BE2C (cell line): ENCODE measurements around the gene DYSF.

Experiments
- DNase-seq: peaks from one replicate; pipeline ENCODE4 v3.0.0-alpha.2; 2020
- H3K27me3 ChIP-seq: fragments of 250-450 bp; sonication (Bioruptor Pico); 2 replicates; pipeline ENCODE4 v1.5.1; 2020; ENCODE audit warnings: mild to moderate bottlenecking
- H3K36me3 ChIP-seq: fragments of 250-450 bp; sonication (Bioruptor Pico); 2 replicates; pipeline ENCODE4 v1.5.1; 2020; ENCODE audit warnings: mild to moderate bottlenecking
- H3K4me1 ChIP-seq: fragments of 250-450 bp; sonication (Bioruptor Pico); 2 replicates; pipeline ENCODE4 v1.5.1; 2020
- H3K4me3 ChIP-seq: 2 replicates; pipeline ENCODE4 v1.5.1; 2011; ENCODE audit warnings: low read depth, low read length
- H3K9me3 ChIP-seq: fragments of 250-450 bp; sonication (Bioruptor Pico); 2 replicates; pipeline ENCODE4 v1.5.1; 2020
- TF ChIP-seq, protein P1 (sequence below): IDR thresholded peaks from 2 replicates; pipeline ENCODE4 v1.5.1; 2012; ENCODE audit warnings: mild to moderate bottlenecking, low read depth, low read length

The DYSF gene

DNA sequence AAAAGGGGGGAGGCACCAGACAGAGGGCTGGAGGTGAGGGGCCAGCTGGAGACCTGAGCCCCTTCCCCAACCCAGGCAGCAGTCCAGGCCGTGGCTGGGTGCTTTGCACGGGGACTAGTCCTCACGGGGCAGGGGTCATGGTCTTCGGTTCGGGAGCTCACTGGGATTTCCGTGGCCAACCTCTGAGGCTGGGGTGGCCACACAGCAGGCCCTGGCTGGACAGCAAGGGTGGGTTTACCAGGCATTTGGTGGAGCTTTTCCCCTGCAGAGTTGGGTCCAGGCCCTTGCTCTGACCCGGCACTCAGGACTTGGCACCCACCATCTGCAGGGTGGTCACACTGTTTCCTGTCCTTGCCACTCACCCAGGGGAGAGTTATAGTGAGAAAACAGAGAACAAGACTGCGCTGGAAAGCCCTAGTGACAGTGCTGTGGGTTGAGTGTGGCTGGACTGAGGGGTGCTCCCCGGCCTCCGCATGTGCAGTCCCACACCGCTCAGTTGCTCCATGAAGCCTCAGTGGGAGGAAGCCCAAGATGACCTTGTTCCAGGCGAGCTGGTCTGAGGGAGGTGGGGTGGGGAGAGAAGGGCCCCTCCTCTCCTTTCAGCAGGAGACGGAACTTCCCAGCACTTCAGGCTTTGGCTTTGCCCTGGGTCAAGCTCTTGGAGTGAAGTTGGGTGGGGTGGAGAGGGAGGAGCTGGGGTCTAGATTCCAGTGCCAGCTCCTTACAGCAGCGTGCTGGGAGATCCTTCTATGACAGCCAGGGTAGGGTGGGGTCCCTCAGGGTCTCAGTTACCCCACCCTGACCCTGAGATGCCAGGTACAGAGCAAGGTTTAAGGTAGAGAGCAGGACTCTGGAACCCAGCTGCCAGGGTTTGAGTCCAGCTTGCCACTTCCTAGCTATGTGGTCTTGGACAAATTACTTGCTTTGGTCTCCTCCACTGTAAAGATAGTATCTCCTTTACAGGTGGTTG is 219.8 kb downstream of the DYSF start:
- DNase-seq = no peak
- H3K4me3 ChIP-seq = no peak overlapping the region
- TF ChIP-seq, protein P1, sequence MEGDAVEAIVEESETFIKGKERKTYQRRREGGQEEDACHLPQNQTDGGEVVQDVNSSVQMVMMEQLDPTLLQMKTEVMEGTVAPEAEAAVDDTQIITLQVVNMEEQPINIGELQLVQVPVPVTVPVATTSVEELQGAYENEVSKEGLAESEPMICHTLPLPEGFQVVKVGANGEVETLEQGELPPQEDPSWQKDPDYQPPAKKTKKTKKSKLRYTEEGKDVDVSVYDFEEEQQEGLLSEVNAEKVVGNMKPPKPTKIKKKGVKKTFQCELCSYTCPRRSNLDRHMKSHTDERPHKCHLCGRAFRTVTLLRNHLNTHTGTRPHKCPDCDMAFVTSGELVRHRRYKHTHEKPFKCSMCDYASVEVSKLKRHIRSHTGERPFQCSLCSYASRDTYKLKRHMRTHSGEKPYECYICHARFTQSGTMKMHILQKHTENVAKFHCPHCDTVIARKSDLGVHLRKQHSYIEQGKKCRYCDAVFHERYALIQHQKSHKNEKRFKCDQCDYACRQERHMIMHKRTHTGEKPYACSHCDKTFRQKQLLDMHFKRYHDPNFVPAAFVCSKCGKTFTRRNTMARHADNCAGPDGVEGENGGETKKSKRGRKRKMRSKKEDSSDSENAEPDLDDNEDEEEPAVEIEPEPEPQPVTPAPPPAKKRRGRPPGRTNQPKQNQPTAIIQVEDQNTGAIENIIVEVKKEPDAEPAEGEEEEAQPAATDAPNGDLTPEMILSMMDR = no peak
- no peaks in the 10 kb centered on the region for H3K9me3 ChIP-seq
- no peaks in the 10 kb centered on the region for H3K27me3 ChIP-seq
- no peaks in the 10 kb centered on the region for H3K36me3 ChIP-seq
- H3K4me1 ChIP-seq = no peaks in the 10 kb centered on the region

DNA sequence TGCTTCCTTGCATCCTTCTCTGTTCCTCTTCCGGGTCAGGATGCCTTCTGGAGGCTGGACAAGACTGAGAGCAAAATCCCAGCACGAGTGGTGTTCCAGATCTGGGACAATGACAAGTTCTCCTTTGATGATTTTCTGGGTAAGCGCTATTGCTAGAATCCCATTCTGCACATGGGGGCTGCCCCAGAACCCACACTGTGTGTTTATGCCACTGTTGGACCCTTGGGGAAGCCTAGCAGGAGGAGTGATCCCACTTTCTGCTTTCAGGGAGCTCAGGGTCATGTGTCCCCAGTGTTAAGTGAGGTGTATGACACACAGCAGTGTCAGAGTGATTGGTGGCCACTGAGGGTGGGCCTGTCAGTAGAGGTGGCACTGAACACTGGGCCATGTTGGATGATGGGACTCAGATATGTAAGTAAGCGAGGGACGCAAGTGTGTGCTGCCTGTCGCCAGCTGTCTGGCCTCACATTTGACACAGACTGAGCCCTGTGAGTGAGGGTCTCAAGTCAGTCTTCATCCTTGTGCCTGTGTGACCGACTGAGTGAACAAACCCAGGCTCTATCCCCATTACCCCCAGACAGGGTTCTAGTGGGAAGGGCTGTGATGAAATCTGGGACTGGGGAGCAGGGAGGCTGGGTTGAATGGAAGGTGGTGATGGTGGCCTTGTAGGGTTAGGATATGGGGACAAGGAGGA is 220.9 kb downstream of the DYSF start:
- Histone ChIP-seq H3K4me1 (no peaks in the 10 kb centered on the region), H3K4me3 (no peak overlapping the region), H3K27me3 (no peaks in the 10 kb centered on the region), H3K9me3 (no peaks in the 10 kb centered on the region), H3K36me3 (no peaks in the 10 kb centered on the region)
- TF ChIP-seq, protein P1 = no peak
- no peak for DNase-seq

DNA sequence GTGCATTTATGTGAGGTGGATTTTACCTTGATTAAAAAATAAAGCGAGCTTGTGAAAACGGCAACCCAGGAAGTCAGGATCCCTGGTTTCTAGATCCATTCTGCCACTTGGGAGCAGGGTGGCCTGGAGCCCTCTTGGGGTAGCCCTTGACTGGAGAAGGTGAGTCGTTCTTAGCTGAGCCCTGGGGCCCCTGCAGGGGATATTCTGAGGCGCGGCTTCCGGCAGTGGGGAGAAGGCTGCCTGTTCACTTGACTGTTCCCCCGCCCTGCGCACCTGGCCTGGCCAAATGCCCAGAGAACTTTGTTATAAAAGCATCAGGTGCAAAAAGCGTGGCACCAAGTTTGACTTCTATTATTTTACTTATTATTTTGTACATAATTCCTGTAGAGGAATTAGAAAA is 221.9 kb downstream of the DYSF start:
- no peaks in the 10 kb centered on the region for H3K9me3 ChIP-seq
- TF ChIP-seq, protein P1 = no peak
- no peak overlapping the region for H3K4me3 ChIP-seq
- no peaks in the 10 kb centered on the region for H3K27me3 ChIP-seq
- no peaks in the 10 kb centered on the region for H3K4me1 ChIP-seq
- DNase-seq = no peak
- H3K36me3 ChIP-seq = no peaks in the 10 kb centered on the region

DNA sequence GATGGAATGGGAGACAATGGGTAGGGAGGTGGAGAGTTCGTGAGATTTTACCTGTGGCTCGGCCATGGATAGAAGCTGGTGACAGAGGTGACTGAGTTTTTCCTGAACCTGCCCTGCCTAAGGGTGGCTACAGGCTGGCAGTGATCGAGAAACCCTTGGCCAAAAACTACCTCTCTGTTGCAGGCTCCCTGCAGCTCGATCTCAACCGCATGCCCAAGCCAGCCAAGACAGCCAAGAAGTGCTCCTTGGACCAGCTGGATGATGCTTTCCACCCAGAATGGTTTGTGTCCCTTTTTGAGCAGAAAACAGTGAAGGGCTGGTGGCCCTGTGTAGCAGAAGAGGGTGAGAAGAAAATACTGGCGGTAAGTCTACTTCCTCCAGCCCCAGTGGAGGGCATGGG is 225.5 kb downstream of the DYSF start:
- Histone ChIP-seq H3K9me3 (no peaks in the 10 kb centered on the region), H3K27me3 (no peaks in the 10 kb centered on the region), H3K4me1 (no peaks in the 10 kb centered on the region), H3K36me3 (no peaks in the 10 kb centered on the region), H3K4me3 (no peak overlapping the region)
- TF ChIP-seq, protein P1 = no peak
- DNase-seq = no peak

DNA sequence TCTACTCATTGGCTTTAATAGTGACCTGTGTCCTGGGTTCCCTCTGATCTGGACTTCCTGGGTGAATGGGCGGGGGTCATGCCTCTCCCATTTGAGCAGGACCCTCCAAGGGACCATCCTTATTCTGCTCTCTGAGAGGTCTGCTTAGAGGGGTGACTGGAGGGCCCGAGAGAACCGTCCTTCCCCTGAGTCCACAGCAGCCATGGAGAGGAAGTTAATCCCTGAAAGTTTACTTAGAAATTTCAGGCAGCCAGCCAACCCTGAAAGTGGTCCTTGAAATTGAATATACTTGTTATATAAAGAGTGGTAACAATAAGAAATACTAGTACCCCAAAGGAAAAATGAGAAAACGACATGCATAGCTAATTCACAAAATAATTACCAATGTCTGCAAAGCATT is 226.1 kb downstream of the DYSF start:
- Histone ChIP-seq H3K4me3 (no peak overlapping the region), H3K4me1 (no peaks in the 10 kb centered on the region), H3K36me3 (no peaks in the 10 kb centered on the region), H3K9me3 (no peaks in the 10 kb centered on the region), H3K27me3 (no peaks in the 10 kb centered on the region)
- no peak for DNase-seq
- TF ChIP-seq, protein P1 = no peak

DNA sequence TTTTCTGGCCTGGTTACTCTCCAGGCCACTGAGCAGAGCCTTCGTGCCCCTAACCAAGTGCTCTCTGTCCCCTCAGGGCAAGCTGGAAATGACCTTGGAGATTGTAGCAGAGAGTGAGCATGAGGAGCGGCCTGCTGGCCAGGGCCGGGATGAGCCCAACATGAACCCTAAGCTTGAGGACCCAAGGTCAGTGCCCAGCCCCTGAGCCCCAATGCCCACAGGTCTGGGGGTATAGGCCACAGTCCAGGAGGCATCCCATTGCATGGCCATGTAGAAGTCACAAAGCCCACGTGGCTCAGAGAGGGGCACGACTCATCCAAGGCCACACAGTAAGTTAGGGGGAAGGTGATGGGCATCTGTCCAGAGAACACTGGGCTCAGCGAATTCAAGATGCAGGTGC is 227.6 kb downstream of the DYSF start:
- DNase-seq = no peak
- no peaks in the 10 kb centered on the region for H3K36me3 ChIP-seq
- H3K4me3 ChIP-seq = no peak overlapping the region
- no peaks in the 10 kb centered on the region for H3K4me1 ChIP-seq
- TF ChIP-seq, protein P1 = no peak
- H3K27me3 ChIP-seq = no peaks in the 10 kb centered on the region
- H3K9me3 ChIP-seq = no peaks in the 10 kb centered on the region
